ENCODE results near the gene CRLF1.
"Not testable (repeated sequence)": the region's sequence is repeated elsewhere in the genome, so short reads cannot be mapped to it uniquely, and the experiment has no call there.

Gene CRLF1

GRCh38 chr19:18603958-18604819 is 2.4 kb downstream of the CRLF1 start:
- no peak for TF ChIP-seq CTCF (IDR thresholded peaks at IDR 0.05; ENCODE audit: low read length, missing control alignments)
- DNase-seq (ENCODE audit: low read depth), result no peak

GRCh38 chr19:18603255-18603957 is 3.2 kb downstream of the CRLF1 start:
- no peak overlapping the region for H3K4me3 ChIP-seq (replicated peaks; ENCODE audit: low read depth, low read length)

More at GRCh38 chr19:18603958-18604819, 2.4 kb downstream of the CRLF1 start:
- no peak overlapping the region for H3K4me3 ChIP-seq (replicated peaks; ENCODE audit: low read depth, low read length)

GRCh38 chr19:18601875-18602274 is 4.7 kb downstream of the CRLF1 start:
- TF ChIP-seq CTCF (IDR thresholded peaks at IDR 0.05; ENCODE audit: low read length, missing control alignments), result no peak
- no peak for DNase-seq (ENCODE audit: low read depth)
- no peak overlapping the region for H3K4me3 ChIP-seq (replicated peaks; ENCODE audit: low read depth, low read length)

More at GRCh38 chr19:18603255-18603957, 3.2 kb downstream of the CRLF1 start:
- peak; percentile 33 for TF ChIP-seq CTCF (IDR thresholded peaks at IDR 0.05; ENCODE audit: low read length, missing control alignments)
- peak; percentile 25 for DNase-seq (ENCODE audit: low read depth)

- H3K4me3 ChIP-seq (replicated peaks; ENCODE audit: low read depth, low read length); DNase-seq (ENCODE audit: low read depth): not testable (repeated sequence)
Measured at GRCh38 chr19:18600692-18601397, 5.8 kb downstream of the CRLF1 start.

- H3K4me3 ChIP-seq (replicated peaks; ENCODE audit: low read depth, low read length), result no peak overlapping the region
- no peak for DNase-seq (ENCODE audit: low read depth)
- no peak for TF ChIP-seq CTCF (IDR thresholded peaks at IDR 0.05; ENCODE audit: low read length, missing control alignments)
Measured at GRCh38 chr19:18599485-18599884, 7.1 kb downstream of the CRLF1 start.

- TF ChIP-seq CTCF (IDR thresholded peaks at IDR 0.05; ENCODE audit: low read length, missing control alignments), result no peak
- no peak for DNase-seq (ENCODE audit: low read depth)
- no peak overlapping the region for H3K4me3 ChIP-seq (replicated peaks; ENCODE audit: low read depth, low read length)
Measured at GRCh38 chr19:18597809-18598660, 8.6 kb downstream of the CRLF1 start.
